Trophoblast cell (in vitro differentiated cells and primary cell): ENCODE data around the gene MUC6.

Source experiments
- DNase-seq, 2 donors: peaks; one replicate each; pipeline ENCODE4 v3.0.0-alpha.2; 2016
- H2AFZ ChIP-seq: 2 replicates; pipeline ENCODE4 v1.6.1; 2013; ENCODE audit warnings: low read length, moderate library complexity, mild to moderate bottlenecking; ENCODE audit not compliant: insufficient read depth, poor library complexity
- H2AK5ac ChIP-seq: 2 replicates; pipeline ENCODE4 v1.6.1; 2013; ENCODE audit warnings: mild to moderate bottlenecking, low read length
- H2BK120ac ChIP-seq: 2 replicates; pipeline ENCODE4 v1.6.1; 2013; ENCODE audit warnings: low read length, mild to moderate bottlenecking, moderate library complexity; ENCODE audit not compliant: insufficient read depth, poor library complexity
- H2BK12ac ChIP-seq: 2 replicates; pipeline ENCODE4 v1.6.1; 2013; ENCODE audit warnings: mild to moderate bottlenecking, low read length, moderate library complexity
- H2BK5ac ChIP-seq: 2 replicates; pipeline ENCODE4 v1.6.1; 2013; ENCODE audit warnings: low read length, low read depth, moderate library complexity, mild to moderate bottlenecking; ENCODE audit not compliant: poor library complexity
- H3K14ac ChIP-seq: 2 replicates; pipeline ENCODE4 v1.6.1; 2013; ENCODE audit warnings: mild to moderate bottlenecking, low read length
- H3K18ac ChIP-seq: 2 replicates; pipeline ENCODE4 v1.6.1; 2013; ENCODE audit warnings: mild to moderate bottlenecking, low read length
- H3K23ac ChIP-seq: 2 replicates; pipeline ENCODE4 v1.6.1; 2013; ENCODE audit warnings: low read length
- H3K27ac ChIP-seq: 2 replicates; pipeline ENCODE4 v1.5.1; 2013; ENCODE audit warnings: low read depth, mild to moderate bottlenecking, inconsistent platforms, low read length, moderate library complexity
- H3K27me3 ChIP-seq: 2 replicates; pipeline ENCODE4 v1.6.1; 2013; ENCODE audit warnings: inconsistent platforms, mild to moderate bottlenecking, low read length, moderate library complexity; ENCODE audit not compliant: insufficient read depth
- H3K36me3 ChIP-seq, 2 experiments: 1 replicate in 1 of 2; 2 replicates in 1 of 2; pipeline ENCODE4 v1.6.1; 2013; ENCODE audit warnings: low read length in 2 of 2, mild to moderate bottlenecking in 2 of 2, moderate library complexity in 1 of 2; ENCODE audit not compliant: insufficient read depth in 2 of 2, control insufficient read depth in 1 of 2
- H3K4ac ChIP-seq: 2 replicates; pipeline ENCODE4 v1.6.1; 2013; ENCODE audit warnings: low read depth, mild to moderate bottlenecking, low read length, moderate library complexity
- H3K4me1 ChIP-seq, 2 experiments: 1 replicate in 1 of 2; 2 replicates in 1 of 2; pipeline ENCODE4 v1.6.1; 2013; ENCODE audit warnings: low read length in 2 of 2, mild to moderate bottlenecking in 2 of 2, moderate library complexity in 1 of 2; ENCODE audit not compliant: insufficient read depth in 2 of 2, control insufficient read depth in 1 of 2
- H3K4me2 ChIP-seq: 2 replicates; pipeline ENCODE4 v1.6.1; 2013; ENCODE audit warnings: inconsistent platforms, mild to moderate bottlenecking, low read length, moderate library complexity
- H3K4me3 ChIP-seq: 2 replicates; pipeline ENCODE4 v1.5.1; 2013; ENCODE audit warnings: mild to moderate bottlenecking, low read depth, low read length, inconsistent platforms
- H3K79me1 ChIP-seq: one replicate; pipeline ENCODE4 v1.6.1; 2013; ENCODE audit warnings: low read length
- H3K79me2 ChIP-seq: 2 replicates; pipeline ENCODE4 v1.6.1; 2013; ENCODE audit warnings: low read length, mild to moderate bottlenecking; ENCODE audit not compliant: control insufficient read depth, insufficient read depth, poor library complexity
- H3K9ac ChIP-seq: 2 replicates; pipeline ENCODE4 v1.6.1; 2013; ENCODE audit warnings: mild to moderate bottlenecking, low read length
- H3K9me3 ChIP-seq: 2 replicates; pipeline ENCODE4 v1.6.1; 2013; ENCODE audit warnings: low read depth, mild to moderate bottlenecking, control low read depth, inconsistent platforms, low read length; ENCODE audit not compliant: insufficient read depth
- H4K12ac ChIP-seq: 2 replicates; pipeline ENCODE4 v1.6.1; 2013; ENCODE audit warnings: low read depth, mild to moderate bottlenecking, low read length, moderate library complexity
- H4K8ac ChIP-seq: 2 replicates; pipeline ENCODE4 v1.6.1; 2013; ENCODE audit warnings: low read depth, mild to moderate bottlenecking, low read length, moderate library complexity
- H4K91ac ChIP-seq: one replicate; pipeline ENCODE4 v1.6.1; 2013; ENCODE audit warnings: low read depth, mild to moderate bottlenecking, low read length, moderate library complexity
- WGBS: extraction: QIAGEN DNeasy Blood & Tissue Kit; methylation state at CpG from one replicate; pipeline ENCODE4 v1.1.7; 2013; ENCODE audit warnings: missing lambda C conversion rate; ENCODE audit not compliant: insufficient read length, insufficient coverage; ENCODE audit errors: extremely low coverage; 5-methylcytosine and 5-hydroxymethylcytosine counted together

MUC6 gene

DNA sequence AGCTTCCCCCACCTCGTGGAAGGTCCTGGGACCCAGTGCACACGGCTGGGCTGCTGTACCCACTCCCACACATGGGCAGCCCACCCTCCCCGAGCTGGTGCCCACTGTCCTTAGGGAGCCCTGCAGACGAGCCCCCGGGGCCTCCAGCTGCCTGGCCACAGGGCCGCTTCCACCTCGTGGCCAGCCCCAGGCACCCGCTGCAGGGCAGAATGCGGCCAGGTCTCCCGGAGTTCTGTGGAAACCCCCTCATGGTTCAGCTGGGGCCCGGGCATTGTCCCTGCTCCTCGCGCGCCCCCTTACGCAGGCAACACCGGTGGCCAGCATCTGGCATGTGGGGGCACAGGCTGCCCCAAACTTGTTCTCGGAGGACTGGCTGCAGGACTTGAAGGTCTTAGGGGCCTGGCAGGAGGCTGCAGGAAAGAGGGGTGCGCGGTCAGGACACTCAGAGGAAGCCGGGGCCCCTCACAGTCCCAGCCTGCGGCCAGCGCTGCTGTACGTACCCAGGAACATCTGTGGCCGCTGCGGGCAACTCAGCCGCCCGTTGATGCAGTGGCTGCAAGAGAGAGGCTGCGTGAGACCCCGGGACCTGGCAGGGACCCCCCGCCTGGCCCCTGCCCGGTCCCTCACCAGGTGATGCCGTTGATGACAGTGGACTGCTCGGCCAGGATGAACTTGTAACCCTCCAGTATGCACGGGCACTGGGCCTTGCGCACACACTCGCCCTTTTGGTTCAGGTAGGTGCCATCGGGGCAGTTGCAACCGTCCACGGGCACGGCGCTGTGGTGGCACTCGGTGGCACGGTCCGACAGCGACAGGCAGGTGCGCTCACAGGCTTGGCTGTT lies 9.7 kb downstream of the MUC6 start:
- Histone ChIP-seq H4K12ac (no peak overlapping the region), H3K4ac (no peak overlapping the region), H3K4me1 (no peaks in the 10 kb centered on the region)

DNA sequence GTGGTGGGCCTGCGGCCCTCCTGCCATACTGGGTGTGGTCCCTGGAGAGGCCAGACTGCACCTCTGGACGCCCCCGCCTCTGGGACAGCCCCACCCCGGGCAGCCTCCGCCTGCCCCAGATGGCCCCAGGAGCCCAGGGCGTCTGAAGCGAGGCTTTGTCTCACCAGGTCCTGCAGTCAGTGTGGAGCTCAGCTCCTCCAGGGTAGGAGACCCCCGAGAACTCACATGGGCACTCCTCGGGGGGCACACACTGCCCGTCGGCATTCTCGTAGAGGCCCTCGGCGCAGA lies 10.4 kb downstream of the MUC6 start:
- Histone ChIP-seq H3K79me1 (no peaks in the 10 kb centered on the region), H3K14ac (no peak overlapping the region), H3K4ac (no peak overlapping the region), H3K27me3 (no peaks in the 10 kb centered on the region), H3K9me3 (peaks cover 3% of the 10 kb centered on the region), H3K4me1 (no peaks in the 10 kb centered on the region), H2AK5ac (no peak overlapping the region), H2BK12ac (no peak overlapping the region), H4K12ac (no peak overlapping the region), H3K4me3 (no peak overlapping the region), H3K27ac (no peak overlapping the region), H3K79me2 (no peaks in the 10 kb centered on the region), H2BK5ac (no peak overlapping the region), H4K91ac (no peak overlapping the region), H2BK120ac (no peak overlapping the region), H3K4me2 (no peak overlapping the region), H4K8ac (no peak overlapping the region), H3K36me3 (peaks cover 0 to 2% of the 10 kb centered on the region in 2 experiments), H3K23ac (no peak overlapping the region), H3K9ac (no peak overlapping the region), H3K18ac (no peak overlapping the region), H2AFZ (no peak overlapping the region)
- WGBS = no CpG with 5 or more reads among the region's 14 CpGs
- no peak for DNase-seq

More for the DNA sequence above, 9.7 kb downstream of the MUC6 start:
- Histone ChIP-seq H3K27ac (no peak overlapping the region), H2AK5ac (no peak overlapping the region), H3K18ac (no peak overlapping the region), H3K23ac (no peak overlapping the region), H3K36me3 (peaks cover 0 to 2% of the 10 kb centered on the region in 2 experiments), H3K27me3 (no peaks in the 10 kb centered on the region), H3K4me3 (no peak overlapping the region), H3K79me1 (no peaks in the 10 kb centered on the region), H3K9me3 (peaks cover 3% of the 10 kb centered on the region), H2BK120ac (no peak overlapping the region), H4K8ac (no peak overlapping the region), H3K79me2 (no peaks in the 10 kb centered on the region), H4K91ac (no peak overlapping the region), H2BK5ac (no peak overlapping the region), H2BK12ac (no peak overlapping the region), H3K9ac (no peak overlapping the region), H2AFZ (no peak overlapping the region), H3K14ac (no peak overlapping the region), H3K4me2 (no peak overlapping the region)
- DNase-seq = no peak
- no CpG with 5 or more reads among the region's 46 CpGs for WGBS

DNA sequence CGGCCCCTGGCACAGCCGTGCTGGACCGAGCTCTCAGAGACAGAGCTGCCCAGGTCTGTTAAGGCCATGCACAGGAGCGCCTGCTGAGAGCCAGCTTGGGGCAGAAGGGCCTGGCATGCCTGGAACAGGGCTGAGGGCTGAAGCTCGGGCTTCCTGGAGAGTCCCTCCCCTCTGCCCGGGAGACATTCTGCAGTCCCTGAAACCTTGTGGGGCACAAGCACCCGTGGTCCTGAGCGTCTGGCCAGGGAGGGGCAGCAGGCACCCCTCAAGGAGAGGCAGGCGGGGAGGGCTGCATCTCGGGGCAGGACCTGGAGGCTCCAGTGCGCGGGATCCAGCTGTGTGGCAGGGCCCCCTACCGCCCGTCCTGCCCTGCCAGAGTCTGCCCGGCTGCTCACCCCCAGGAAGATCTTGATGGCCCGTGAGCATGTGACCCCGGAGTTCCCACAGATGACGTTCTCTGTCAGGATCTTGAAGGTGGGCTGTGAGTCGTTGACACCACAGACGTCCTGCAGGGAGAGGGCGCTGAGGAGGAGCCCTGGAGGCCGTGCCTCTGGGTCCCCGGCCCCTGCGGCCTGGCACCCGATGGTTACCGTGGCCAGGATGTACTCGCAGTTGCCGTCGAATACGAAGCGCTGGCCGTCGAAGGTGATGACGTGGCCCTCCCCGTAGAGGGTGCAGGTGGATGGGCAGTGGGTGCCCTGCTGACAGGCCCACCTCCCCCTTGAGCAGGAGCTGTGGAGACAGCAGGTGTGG lies 10.9 kb downstream of the MUC6 start:
- H2BK120ac ChIP-seq = no peak overlapping the region
- H2AFZ ChIP-seq = no peak overlapping the region
- no peak overlapping the region for H3K27ac ChIP-seq
- H3K4me1 ChIP-seq = no peaks in the 10 kb centered on the region
- DNase-seq = no peak
- no peaks in the 10 kb centered on the region for H3K79me2 ChIP-seq
- no peak overlapping the region for H3K4me2 ChIP-seq
- H3K4ac ChIP-seq = no peak overlapping the region
- no peak overlapping the region for H2BK5ac ChIP-seq
- H3K23ac ChIP-seq = no peak overlapping the region
- H3K4me3 ChIP-seq = no peak overlapping the region
- H2AK5ac ChIP-seq = no peak overlapping the region
- no peak overlapping the region for H4K12ac ChIP-seq
- H2BK12ac ChIP-seq = no peak overlapping the region
- no peaks in the 10 kb centered on the region for H3K27me3 ChIP-seq
- WGBS = no CpG with 5 or more reads among the region's 35 CpGs
- no peaks in the 10 kb centered on the region for H3K79me1 ChIP-seq
- H4K91ac ChIP-seq = no peak overlapping the region
- H3K36me3 ChIP-seq = peaks cover 0 to 2% of the 10 kb centered on the region in 2 experiments
- no peak overlapping the region for H3K18ac ChIP-seq
- no peak overlapping the region for H3K14ac ChIP-seq
- H3K9me3 ChIP-seq = peaks cover 3% of the 10 kb centered on the region
- no peak overlapping the region for H4K8ac ChIP-seq
- no peak overlapping the region for H3K9ac ChIP-seq

DNA sequence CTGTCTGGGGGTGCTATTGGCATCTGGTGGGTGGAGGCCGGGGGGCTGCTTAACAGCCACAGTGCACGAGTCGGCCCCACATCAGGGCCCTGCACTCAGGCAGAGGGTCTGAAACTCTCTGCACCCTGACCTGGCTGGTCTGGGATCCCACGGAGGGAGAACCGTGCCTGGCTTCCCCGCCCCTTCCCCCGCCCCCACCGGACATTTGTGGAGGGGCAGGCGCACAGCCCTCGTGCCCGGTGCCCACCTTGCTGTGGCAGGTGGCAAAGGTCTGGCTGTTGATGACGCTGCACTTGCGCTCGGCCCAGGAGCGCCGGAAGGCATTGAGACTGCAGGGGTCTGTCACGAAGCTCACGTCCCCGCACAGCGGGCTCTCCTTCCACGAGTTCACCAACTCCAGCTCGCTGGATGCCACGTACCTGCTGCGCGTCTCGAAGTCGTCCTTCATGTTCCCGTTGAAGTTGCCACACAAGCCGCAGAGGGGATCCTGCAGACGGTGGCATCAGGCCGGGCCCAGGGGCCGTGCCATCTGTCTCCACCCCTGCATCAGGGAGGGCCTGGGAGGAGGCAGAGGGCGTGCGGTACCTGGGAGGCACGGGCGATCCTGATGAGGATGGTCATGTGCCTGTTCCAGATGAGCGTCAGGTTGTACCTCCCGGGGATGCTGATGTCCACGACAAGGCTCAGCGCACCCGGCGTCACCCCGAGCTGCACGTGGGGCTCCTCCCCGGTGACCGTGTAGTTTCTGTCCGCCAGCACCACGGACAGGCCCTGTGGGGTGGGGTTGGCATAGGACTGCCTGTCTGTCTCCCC lies 11.7 kb downstream of the MUC6 start:
- H2AFZ ChIP-seq = no peak overlapping the region
- WGBS = no CpG with 5 or more reads among the region's 48 CpGs
- DNase-seq = no peak

More for the DNA sequence above, 11.7 kb downstream of the MUC6 start:
- peaks cover 0 to 2% of the 10 kb centered on the region in 2 experiments for H3K36me3 ChIP-seq
- no peak overlapping the region for H3K23ac ChIP-seq
- no peak overlapping the region for H3K4me3 ChIP-seq
- H3K27me3 ChIP-seq = no peaks in the 10 kb centered on the region
- H3K9ac ChIP-seq = no peak overlapping the region
- no peak overlapping the region for H3K14ac ChIP-seq
- no peak overlapping the region for H2AK5ac ChIP-seq
- H2BK12ac ChIP-seq = no peak overlapping the region
- H3K27ac ChIP-seq = no peak overlapping the region
- no peaks in the 10 kb centered on the region for H3K4me1 ChIP-seq
- peaks cover 3% of the 10 kb centered on the region for H3K9me3 ChIP-seq
- H4K91ac ChIP-seq = no peak overlapping the region
- H4K12ac ChIP-seq = no peak overlapping the region
- no peaks in the 10 kb centered on the region for H3K79me2 ChIP-seq
- H3K4ac ChIP-seq = no peak overlapping the region
- no peak overlapping the region for H2BK120ac ChIP-seq
- H4K8ac ChIP-seq = no peak overlapping the region
- no peak overlapping the region for H2BK5ac ChIP-seq
- H3K79me1 ChIP-seq = no peaks in the 10 kb centered on the region
- H3K18ac ChIP-seq = no peak overlapping the region
- H3K4me2 ChIP-seq = no peak overlapping the region
